SIG-M5 treated with dmso at 0.1 percent for 504 hours (cell line): ENCODE data around the gene GPR63.

Experiments used
- DNase-seq: peaks from one replicate; lab custom pipeline; 2025; ENCODE audit not compliant: unreplicated experiment; lab: John Stamatoyannopoulos, UW

GPR63 gene, protein sequence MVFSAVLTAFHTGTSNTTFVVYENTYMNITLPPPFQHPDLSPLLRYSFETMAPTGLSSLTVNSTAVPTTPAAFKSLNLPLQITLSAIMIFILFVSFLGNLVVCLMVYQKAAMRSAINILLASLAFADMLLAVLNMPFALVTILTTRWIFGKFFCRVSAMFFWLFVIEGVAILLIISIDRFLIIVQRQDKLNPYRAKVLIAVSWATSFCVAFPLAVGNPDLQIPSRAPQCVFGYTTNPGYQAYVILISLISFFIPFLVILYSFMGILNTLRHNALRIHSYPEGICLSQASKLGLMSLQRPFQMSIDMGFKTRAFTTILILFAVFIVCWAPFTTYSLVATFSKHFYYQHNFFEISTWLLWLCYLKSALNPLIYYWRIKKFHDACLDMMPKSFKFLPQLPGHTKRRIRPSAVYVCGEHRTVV

DNA sequence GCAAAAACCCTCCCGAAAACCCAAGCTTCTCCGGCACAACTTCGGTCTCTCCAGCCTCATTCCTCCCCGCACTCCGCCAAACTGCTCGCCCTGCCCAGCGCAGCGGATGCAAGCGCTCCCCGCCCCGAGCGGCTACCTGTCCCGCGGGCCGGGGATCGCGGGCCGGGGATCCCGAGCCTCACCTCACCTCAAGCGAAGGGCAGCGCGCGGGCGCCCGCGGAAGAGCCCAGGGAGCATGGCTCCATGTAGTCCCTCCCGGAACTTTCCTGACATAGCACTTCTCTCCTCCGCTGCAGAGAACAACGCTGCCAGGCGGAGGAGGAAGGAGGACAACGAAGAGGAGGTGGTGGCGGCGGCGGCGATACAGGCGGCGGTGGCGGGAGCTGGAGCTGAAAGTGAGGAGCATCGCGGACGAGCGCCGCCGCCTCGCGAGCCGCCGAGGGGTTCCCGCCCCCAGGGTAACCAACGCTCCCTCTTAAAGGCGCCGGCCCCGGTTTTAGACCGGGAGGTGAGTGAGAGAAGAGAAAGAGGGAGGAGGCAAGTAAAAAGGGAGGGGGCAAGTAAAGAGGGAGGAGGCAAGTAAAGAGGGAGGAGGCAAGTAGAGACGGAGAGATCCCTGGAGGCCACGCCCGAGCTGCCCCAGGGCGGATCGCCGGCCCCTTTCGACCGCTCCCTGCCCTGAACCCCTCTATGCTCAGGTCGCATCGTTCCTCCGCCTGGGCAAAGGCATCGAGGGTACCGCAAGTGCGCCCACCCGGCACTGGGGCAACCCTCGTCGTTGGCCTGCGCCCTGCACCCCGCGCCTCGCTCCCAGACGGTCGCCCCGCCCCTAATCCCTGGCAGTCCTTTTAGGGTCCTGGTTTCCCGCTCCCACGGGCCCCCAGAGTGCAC is at the start of gene GPR63:
Gene GPR63, minus strand, starts transcription at position 397 of the 891 bp plus-strand sequence. CDS start 37,746 bp downstream, outside the sequence.
- DNase-seq, result peak; percentile 79

DNA sequence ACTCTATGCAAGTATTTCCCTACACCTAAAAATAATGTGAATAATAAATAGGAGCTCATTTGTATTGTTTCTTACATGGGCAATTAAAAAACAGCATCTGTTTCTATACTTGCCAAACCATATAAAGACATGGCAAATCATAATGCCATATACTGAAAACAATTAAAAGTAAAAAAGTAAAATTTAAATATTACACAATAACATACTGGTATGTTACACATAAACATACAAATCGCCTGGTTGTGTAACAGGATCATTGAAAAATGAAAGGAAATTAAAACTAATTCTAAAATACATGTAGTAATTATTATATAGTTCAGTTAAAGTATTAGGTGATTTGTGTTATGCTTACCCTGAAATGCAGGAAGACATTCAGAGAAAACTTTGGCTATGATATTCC is 49.2 kb upstream of the GPR63 start:
- DNase-seq, result no peak

DNA sequence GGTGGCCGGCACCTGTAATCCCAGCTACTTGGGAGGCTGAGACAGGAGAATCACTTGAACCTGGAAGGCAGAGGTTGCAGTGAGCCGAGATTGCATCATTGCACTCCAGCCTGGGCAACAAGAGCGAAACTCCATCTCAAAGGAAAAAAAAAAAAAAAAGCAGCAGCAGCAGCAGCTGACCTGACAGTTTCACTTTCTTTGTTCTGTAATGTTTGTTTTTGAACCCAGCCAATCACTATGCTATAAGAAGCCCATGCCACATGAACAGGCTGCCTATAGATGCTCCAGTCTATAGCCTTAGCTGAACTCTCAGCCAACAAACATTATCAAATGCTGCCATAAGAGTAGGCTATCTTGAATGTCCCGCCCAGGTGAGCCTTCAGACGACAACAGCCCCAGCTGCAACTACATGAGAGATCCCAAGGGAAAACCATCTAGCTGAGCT is 47.9 kb upstream of the GPR63 start:
- DNase-seq, result peak; percentile 11

DNA sequence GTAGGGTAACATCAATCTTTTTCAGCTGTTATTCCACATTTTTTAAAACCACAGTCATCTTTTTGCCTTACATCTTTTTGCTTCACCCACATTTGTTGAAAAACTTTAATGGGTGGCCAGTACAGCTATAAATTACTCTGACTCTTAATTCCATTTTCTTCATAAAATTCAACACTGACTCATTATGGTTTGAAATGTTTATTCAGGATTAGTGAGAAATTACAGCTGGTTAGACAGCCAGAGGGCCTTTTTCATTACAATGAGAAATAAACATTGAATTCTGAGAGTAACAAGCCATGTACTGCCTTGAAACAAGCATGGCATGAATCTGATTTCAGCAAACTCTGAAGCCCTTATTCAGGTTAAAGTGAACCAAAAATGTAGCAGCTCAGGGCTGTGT is 40.9 kb upstream of the GPR63 start:
- no peak for DNase-seq

DNA sequence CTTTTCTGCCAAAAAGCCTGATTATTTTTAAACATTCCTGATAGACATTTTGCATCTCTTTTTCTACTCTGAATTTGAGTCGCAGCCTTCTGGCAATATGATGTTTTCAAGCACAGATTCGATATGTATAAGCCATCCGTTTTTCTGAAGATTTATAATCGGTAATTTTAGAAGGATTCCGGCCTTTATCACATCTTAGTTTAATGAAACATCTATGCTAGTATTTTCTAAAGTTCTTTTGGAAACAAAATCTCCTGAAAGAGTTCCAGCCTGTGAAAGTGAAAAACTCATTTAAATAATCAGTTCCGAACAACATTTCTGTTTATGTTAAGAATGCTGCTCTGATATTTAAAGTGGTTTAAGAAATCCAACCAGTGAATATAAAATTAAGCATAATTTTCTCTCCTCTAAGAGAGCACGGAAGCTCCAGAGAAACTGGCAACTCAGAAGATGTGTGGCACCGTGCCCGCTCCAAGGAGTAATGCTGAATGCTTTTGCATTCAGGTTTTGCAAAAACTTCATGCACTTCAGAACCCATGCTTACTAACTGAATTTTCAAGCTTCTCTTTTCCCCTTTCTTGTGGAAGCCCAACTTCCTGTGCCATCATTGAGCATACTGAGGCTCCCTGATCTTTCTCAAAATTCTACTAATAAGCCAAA is 39.7 kb upstream of the GPR63 start:
- DNase-seq, result no peak

DNA sequence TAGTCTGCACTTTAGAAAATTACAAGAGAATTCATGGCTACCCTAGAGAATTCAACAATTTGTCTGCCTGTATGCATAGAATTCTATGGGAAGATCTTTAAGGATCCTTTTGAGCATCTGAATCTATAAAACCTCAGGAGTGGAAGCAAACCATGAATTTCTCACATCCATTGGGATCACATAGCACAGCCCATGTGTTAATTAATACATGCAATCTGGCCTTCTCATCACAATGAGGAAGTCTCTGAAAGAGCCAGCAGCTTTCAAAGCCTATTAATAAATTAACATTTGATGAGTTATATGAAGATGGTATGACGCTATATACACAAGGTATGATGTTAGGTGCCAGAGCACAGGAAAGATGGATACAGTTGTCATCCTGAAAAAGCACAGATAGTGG is 35.7 kb upstream of the GPR63 start:
- DNase-seq, result no peak

DNA sequence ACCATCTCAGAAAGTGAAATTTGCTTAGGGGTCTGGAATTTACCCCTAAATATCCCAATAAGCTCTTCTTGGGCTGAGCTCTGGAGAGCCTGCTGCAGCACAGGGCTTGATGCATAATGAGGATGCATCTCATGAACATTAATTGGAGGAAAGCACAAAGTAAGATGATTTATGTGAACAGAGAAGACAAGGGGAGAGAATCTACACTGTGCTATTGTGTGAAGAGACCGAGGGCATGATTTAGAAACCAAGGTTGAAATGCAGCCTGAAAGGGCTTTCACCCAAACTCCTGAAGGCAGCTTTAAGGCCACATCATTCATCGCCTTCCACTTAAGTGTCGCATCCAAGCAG is 27.8 kb upstream of the GPR63 start:
- no peak for DNase-seq

DNA sequence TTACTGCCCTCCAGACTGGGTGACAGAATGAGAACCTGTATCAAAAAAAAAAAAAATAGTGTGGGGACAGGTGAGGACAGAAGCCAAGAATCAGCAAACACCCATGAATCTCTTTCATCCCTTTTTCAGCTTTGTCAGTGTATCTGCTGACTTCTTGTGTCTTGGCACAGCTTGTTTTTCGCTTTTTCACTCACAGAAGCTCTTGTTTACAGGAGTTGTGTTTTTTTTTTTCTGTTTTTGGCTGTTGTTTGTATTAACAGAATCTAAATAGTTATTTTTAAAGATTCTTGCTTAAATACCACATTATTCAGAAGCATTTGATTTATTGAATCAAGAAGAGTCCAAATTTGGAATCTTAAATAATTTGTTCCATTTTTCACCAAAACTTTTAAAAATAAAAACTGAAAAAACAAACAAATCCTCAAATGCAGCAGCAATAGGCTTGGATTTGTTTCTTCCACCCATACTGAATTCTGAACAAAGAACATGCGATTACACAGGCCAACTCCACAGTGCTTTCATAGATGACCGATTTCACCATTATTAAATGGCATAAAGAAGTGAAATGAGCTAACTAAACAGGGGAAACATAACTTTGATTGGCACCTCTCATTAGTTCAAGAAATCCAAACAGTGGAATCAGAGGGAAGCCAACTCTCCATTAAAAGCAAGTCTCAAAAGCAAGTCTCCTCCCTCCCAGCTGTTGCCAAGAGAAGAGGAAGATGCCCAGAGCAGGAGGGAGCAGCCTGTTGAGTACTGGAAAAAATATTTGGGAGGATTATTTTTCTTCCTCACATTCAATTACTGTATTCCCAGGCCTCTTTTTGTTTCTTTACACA is 27.2 kb upstream of the GPR63 start:
- no peak for DNase-seq

DNA sequence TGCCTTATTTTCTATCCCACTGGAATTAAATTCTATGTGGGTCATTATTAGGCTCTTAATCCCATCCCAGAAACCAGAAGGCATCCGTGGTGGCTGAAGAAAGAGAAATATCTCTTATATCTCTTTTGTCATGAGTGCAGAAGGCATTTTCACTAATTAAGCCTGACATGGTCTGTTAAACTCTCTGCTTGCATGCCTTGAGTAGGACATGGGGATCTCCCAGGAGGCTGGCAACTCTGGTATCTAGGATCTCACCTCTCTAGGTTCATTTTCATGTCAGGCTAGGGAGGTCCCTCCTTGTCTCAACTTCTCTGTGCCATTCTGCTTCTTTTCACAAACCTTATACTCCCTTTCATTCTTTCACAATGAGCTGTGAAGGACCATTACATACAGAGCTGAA is 25.3 kb upstream of the GPR63 start:
- no peak for DNase-seq

DNA sequence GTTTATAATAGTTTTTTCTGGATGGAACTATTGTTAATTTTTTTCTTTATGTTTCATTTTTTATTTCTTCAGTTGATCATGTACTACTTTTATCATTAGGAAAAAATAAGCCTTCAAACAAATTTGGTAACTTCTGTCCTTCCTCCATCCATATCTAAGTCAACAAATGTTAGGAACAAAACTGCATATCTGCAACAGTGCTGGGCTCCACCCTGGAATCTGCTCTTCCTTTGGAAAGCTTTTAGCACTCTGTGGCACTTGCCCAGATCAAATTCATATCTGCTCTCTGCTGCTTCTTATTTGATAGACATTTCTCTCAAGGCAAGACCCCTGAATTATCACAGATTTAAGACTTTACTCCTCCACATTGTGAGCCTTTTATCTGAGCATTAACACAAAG is 24.3 kb upstream of the GPR63 start:
- no peak for DNase-seq

DNA sequence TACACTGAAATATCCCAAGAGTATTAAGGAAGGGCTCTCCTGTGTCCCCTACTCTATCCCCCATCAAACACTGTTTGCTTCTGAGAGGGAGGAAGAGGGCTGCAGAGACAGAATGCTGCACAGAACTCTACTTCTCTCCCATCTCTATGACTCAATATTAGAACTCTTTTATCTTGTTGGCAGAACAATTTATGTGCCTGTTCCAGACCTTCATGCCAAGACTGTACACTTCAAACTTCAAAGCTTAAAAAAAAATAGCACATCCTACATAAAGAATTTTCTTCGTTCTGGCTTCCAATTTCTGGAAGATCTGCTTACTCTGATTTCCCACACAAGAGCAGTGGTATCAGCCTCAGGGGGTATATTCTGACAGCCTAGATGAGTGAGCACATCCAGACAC is 19.6 kb upstream of the GPR63 start:
- DNase-seq, result no peak

DNA sequence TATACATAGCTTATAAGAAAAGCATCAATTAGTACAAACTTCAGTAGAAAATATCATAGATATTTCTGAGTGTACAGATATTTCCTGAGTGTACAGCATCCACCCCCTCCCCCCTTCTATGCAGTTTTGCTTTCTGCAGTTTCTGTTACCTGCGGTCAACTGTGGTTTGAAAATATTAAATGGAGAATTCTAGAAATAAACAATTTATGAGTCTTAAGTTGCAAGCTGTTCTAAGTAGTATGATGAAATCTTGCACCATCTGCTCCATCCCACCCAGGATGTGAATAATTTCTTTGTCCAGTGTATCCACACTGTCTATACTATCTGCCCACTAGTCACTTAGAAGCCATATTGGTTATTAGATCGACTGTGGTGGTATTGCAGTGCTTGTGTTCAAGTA is 15.8 kb upstream of the GPR63 start:
- no peak for DNase-seq

DNA sequence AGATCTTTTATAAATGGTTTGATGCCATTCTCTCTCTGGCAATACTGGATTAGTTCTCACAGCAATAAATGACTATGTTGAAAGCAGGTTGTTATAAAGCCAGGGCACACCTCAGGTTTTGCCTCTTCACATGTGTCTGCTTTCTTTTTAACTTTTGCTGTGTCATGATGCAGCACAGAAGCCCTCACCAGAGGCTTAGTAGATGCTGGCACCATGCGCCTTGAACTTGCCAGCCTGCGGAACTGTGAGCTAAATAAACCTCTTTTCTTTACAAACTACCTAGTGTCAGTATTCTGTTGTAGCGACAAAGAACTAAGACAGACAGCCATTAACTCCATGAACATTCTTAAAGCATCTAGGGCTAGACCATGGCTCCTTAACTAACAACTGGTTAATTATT is 15.3 kb upstream of the GPR63 start:
- no peak for DNase-seq

DNA sequence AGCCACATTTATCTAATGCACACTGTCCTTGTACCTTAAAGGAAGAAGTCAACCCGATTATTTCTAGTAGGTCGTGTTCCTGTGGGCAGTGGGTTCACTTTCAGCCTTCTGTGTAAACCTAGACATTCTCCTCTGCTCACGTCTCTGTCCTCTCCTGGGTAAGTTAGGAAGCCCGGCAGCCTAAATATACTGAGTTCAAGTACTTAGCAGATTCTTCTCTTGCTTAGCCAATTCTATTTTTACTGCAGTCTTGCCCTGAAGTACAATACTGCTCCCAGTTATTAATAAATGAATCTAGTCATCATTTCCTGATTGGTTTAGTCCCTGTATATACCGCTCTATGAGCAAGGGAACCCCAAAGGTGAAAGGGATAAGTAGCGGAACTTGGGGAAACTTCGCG is 14.6 kb upstream of the GPR63 start:
- DNase-seq, result no peak

DNA sequence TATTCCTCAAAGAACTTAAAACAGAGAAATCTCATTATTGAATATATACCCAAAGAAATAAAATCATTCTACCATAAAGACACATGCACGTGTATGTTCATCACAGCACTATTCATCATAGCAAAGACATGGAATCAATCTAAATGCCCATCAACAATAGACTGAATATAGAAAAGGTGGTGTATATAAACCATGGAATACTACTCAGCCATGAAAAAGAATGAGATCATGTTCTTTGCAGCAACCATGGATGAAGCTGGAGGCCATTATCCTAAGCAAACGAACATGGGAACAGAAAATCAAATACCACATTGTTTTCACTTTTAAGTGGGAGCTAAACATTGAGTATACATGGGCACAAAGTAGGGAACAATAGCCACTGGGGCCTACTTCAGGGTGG is 12.3 kb upstream of the GPR63 start:
- DNase-seq, result no peak

DNA sequence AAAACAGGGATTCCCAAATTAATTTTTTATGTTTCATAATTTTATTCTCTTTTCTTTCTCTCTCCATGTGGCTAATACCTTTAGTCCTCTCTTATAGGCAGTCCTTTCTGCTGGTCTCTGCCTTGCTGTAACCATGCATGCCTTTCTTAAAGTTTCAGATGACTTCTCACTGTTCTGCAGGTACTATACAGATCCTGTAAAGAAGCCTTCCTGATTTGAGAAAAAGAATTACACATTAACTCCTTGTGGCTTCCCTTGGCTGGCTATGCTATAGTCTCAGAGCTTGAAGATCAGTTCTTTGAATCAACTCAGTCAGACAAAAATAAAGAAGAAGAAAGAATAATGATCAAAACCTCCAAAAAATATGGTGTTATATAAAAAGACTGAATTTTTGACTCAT is 7.3 kb upstream of the GPR63 start:
- DNase-seq, result no peak

DNA sequence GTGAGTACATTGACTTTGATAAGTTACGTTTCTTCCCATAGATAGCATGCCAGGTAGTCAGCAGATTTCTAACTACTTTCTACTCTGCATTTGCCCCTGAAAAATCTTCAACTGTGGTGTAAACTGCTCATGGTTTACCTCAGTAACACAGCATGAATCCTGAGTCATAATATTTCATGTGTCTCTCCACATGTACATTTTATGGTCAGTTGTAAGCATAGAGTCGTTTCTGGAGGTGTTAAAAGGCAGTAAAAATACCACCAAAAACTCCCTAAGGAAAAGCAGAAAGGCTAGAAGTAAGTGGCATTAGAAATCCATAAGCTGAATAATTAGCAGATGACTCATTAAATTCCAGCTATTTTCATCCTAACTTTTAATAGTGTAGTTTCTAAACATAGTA is 4.1 kb upstream of the GPR63 start:
- DNase-seq, result no peak

DNA sequence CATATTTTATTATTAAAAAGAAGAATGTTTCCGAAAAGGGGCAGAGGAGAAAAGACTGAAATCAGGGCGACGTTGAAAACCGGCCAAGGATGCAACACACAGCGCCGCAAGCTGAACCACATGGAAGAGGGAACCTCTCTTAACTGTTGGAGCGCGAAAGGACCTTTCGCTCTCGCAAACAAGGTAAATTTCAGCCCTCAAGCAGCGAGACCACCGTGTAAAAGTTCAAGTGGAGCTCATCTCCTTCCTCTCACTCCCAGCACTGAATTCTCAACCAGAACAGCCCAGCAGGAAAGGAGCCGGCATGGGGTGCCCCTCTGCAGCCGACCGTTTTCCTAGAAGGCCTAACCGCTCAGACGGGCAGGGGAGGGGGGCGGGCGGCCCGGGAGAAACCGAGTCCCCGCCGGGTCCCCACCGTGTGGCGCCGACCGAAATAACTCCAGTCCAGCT is 621 bp downstream of the GPR63 start:
- no peak for DNase-seq

DNA sequence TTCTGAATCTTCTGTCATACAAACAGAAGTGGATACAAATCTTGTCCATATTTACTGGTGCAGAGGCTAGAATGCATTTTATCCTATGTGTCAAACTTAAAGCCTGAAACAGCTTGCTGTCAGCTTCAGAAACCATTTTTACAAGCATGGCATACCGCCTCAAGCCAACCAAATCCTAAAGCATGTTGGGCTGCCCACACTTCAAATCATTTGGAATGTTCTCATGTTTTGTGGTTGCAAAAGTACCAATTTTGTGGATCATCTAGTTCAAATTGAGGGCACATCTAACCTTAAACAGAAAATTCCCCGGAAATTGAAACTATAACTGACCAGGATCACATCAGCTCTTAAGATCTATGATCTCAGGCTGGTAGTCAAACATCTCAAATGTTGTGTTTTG is 3.2 kb downstream of the GPR63 start:
- no peak for DNase-seq

DNA sequence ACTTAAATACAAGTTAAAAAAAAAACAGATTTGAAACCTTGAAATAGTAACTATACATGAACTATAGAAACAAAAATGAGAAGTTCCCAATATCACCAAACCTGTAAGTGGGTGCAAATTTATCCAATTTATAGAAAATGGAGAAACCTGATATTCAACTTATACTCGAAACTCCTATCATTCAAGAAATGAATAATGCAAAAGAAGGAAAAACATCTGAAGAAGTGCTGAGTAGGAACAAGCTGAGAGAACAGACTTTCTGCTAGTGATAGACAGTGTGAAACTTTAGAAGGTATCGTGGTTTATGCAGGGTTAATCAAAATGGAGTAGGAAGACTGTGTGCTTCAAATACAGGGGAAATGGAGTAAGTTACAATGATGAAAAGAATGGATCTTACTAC is 4.5 kb downstream of the GPR63 start:
- no peak for DNase-seq

DNA sequence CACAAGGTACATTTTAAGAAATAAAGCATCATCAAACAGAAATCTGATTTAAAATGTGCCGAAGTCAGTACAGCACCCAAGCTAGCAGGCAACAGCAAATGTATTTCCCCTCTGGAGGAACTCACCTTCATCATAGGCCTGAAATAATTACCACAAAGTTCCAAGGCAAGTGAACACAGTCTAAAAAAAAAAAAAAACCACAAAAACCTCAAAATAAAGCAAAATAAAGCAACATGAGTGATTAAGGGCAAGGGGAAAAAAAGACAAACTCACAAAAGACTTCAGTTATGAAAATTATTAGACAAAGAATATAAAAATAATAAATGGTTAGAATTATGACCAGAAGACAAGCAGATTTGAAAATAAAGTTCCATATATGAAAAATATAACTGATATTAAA is 10.4 kb downstream of the GPR63 start:
- no peak for DNase-seq
